Breast epithelium (tissue), 3 donors: ENCODE measurements around the gene SLC35F3.

Experiments used
- POLR2A ChIP-seq: fragments of 450-650 bp; IDR thresholded peaks from one replicate; pipeline ENCODE4 v1.6.1; 2016; ENCODE audit warnings: antibody characterized with exemption, mild to moderate bottlenecking, moderate library complexity
- POLR2AphosphoS5 ChIP-seq, 3 donors: sonication (generic); formaldehyde crosslinking; IDR thresholded peaks; one replicate each; pipeline ENCODE4 v1.6.1; 2017; ENCODE audit warnings: antibody characterized with exemption in 3 of 3
- TF ChIP-seq, protein P1 (sequence below), 3 donors: fragments of 450-650 bp; IDR thresholded peaks; one replicate each; pipeline ENCODE4 v1.5.1; 2016 to 2017; ENCODE audit warnings: antibody characterized with exemption in 3 of 3, mild to moderate bottlenecking in 3 of 3, moderate library complexity in 3 of 3

GRCh38 chr1:234001817-234002216 is 97.3 kb downstream of the SLC35F3 start:
- TF ChIP-seq, protein P1, sequence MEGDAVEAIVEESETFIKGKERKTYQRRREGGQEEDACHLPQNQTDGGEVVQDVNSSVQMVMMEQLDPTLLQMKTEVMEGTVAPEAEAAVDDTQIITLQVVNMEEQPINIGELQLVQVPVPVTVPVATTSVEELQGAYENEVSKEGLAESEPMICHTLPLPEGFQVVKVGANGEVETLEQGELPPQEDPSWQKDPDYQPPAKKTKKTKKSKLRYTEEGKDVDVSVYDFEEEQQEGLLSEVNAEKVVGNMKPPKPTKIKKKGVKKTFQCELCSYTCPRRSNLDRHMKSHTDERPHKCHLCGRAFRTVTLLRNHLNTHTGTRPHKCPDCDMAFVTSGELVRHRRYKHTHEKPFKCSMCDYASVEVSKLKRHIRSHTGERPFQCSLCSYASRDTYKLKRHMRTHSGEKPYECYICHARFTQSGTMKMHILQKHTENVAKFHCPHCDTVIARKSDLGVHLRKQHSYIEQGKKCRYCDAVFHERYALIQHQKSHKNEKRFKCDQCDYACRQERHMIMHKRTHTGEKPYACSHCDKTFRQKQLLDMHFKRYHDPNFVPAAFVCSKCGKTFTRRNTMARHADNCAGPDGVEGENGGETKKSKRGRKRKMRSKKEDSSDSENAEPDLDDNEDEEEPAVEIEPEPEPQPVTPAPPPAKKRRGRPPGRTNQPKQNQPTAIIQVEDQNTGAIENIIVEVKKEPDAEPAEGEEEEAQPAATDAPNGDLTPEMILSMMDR (IDR thresholded peaks at IDR 0.05) = no peak
- TF ChIP-seq POLR2A (no peak), POLR2AphosphoS5 (IDR thresholded peaks at IDR 0.05) (no peak)
